K562 (cell line): ENCODE measurements around the gene SPRED2. TPM values are rescaled to one million over a fixed set of nuclear protein-coding genes. Genes with fewer than 3 reads are reported as not detected.

Experiments
- ATAC-seq: fragments of 200-7000 bp; cut with Tn5 transposase; 3 replicates; pipeline ENCODE4 v1.9.1; 2020; ENCODE audit warnings: moderate library complexity
- BruUV-seq: library from RNA; stranded (reverse); fragments of 400-500 nt; replicated peaks from 2 replicates; lab custom pipeline; 2021; lab: Mats Ljungman, UMichigan
- CTCF ChIA-PET: fragments of 300-600 bp; formaldehyde crosslinking; extraction: SDS; loops from one replicate; lab custom pipeline; 2021; ENCODE audit warnings: low intra/inter-chr PET ratio; lab: Yijun Ruan, JAX
- POLR2A ChIA-PET: fragments of 300-600, 350-650 bp; sonication (Branson Sonifier 250); formaldehyde crosslinking; extraction: SDS; loops from one replicate; lab custom pipeline; 2021; ENCODE audit warnings: antibody characterized with exemption, inconsistent platforms; lab: Yijun Ruan, JAX
- DNase-seq, 4 experiments: peaks; one replicate each; pipeline versions ENCODE4 v3.0.0 to v3.0.0-alpha.2; 2011 to 2018; ENCODE audit warnings: low spot score in 3 of 4, mixed read lengths in 3 of 4; ENCODE audit errors: extremely low read depth in 1 of 4
- FAIRE-seq: peaks from 2 replicates; lab custom pipeline; 2011; peaks lifted over from hg19 to GRCh38; lab: Jason Lieb, UNC
- H2AFZ ChIP-seq: 2 replicates; pipeline ENCODE4 v1.6.0; 2011; ENCODE audit warnings: low read depth, low read length, control low read depth, inconsistent platforms
- H3K27ac ChIP-seq: fragments of 200-600 bp; 3 replicates; pipeline ENCODE4 v1.8.0; 2011; ENCODE audit warnings: low read depth, mild to moderate bottlenecking, control low read depth, inconsistent platforms, low read length, moderate library complexity, mixed read lengths; ENCODE audit errors: extremely low read depth
- H3K27me3 ChIP-seq, 2 experiments: fragments of 300-600 bp in 1 of 2; 2 replicates in 1 of 2; 3 replicates in 1 of 2; pipeline versions ENCODE4 v1.6.0 to v1.8.0; 2011; ENCODE audit warnings: inconsistent platforms in 2 of 2, low read length in 2 of 2, mild to moderate bottlenecking in 1 of 2, mixed read lengths in 1 of 2, moderate library complexity in 1 of 2; ENCODE audit not compliant: control insufficient read depth in 2 of 2, insufficient read depth in 2 of 2
- H3K36me3 ChIP-seq: fragments of 300-600 bp; 3 replicates; pipeline ENCODE4 v1.8.0; 2011; ENCODE audit warnings: mild to moderate bottlenecking, low read length, inconsistent platforms; ENCODE audit not compliant: control insufficient read depth, insufficient read depth
- H3K4me1 ChIP-seq, 2 experiments: fragments of 200-600 bp in 1 of 2; replicated peaks in 1 of 2; 2 replicates in 1 of 2; 3 replicates in 1 of 2; pipeline versions ENCODE4 v1.5.1 to v1.8.0; 2011; ENCODE audit warnings: inconsistent platforms in 2 of 2, low read length in 2 of 2, mild to moderate bottlenecking in 1 of 2, mixed read lengths in 1 of 2, moderate library complexity in 1 of 2; ENCODE audit not compliant: control insufficient read depth in 2 of 2, insufficient read depth in 2 of 2
- H3K4me2 ChIP-seq: 2 replicates; pipeline ENCODE4 v1.6.1; 2011; ENCODE audit warnings: low read length, control low read depth, inconsistent platforms, mixed read lengths; ENCODE audit not compliant: insufficient read depth
- H3K4me3 ChIP-seq: fragments of 200-600 bp; sonication (generic), shearing (Covaris generic); 2 replicates; pipeline ENCODE4 v1.5.1; 2016; ENCODE audit warnings: control low read depth, inconsistent platforms
- H3K79me2 ChIP-seq: fragments of 200-600 bp; 3 replicates; pipeline ENCODE4 v1.8.0; 2011; ENCODE audit warnings: low read length, inconsistent platforms; ENCODE audit not compliant: control insufficient read depth, insufficient read depth
- H3K9ac ChIP-seq, 2 experiments: 2 replicates each; pipeline versions ENCODE4 v1.6.0 to v1.6.1; 2011; ENCODE audit warnings: low read depth in 2 of 2, low read length in 2 of 2, control low read depth in 1 of 2, inconsistent platforms in 1 of 2, mild to moderate bottlenecking in 1 of 2, mixed read lengths in 1 of 2; ENCODE audit not compliant: insufficient read depth in 1 of 2
- H3K9me1 ChIP-seq: one replicate; pipeline ENCODE4 v1.6.0; 2011; ENCODE audit warnings: inconsistent platforms, mild to moderate bottlenecking, low read length, moderate library complexity; ENCODE audit not compliant: control insufficient read depth, insufficient read depth
- H3K9me3 ChIP-seq: replicated peaks from 2 replicates; pipeline ENCODE4 v1.5.1; 2011; ENCODE audit warnings: low read depth, low read length, inconsistent platforms; ENCODE audit not compliant: control insufficient read depth, insufficient read depth
- H4K20me1 ChIP-seq: replicated peaks from 2 replicates; pipeline ENCODE4 v1.6.1; 2011; ENCODE audit warnings: low read length, inconsistent platforms, mixed read lengths; ENCODE audit not compliant: control insufficient read depth, insufficient read depth
- AFF1 ChIP-seq, 2 experiments: fragments of 450-650 bp; IDR thresholded peaks; 2 replicates each; pipeline ENCODE4 v1.6.1; 2018; ENCODE audit warnings: mild to moderate bottlenecking in 2 of 2, low read depth in 1 of 2; ENCODE audit not compliant: partially characterized antibody in 2 of 2
- BRD9 ChIP-seq: fragments of 450-650 bp; IDR thresholded peaks from 2 replicates; pipeline ENCODE4 v1.6.1; 2018; ENCODE audit warnings: low read depth; ENCODE audit not compliant: partially characterized antibody
- CCNT2 ChIP-seq: IDR thresholded peaks from 2 replicates; pipeline ENCODE4 v1.6.1; 2011; ENCODE audit warnings: borderline replicate concordance, low read depth, mild to moderate bottlenecking, moderate library complexity, mixed read lengths, low read length; ENCODE audit not compliant: insufficient read length; ENCODE audit errors: extremely low read depth
- DACH1 ChIP-seq: fragments of 450-650 bp; IDR thresholded peaks from 2 replicates; pipeline ENCODE4 v1.6.1; 2018; ENCODE audit not compliant: partially characterized antibody
- HLTF ChIP-seq: fragments of 450-650 bp; IDR thresholded peaks from 2 replicates; pipeline ENCODE4 v1.6.1; 2016
- HNRNPK ChIP-seq: fragments of 200-400 bp; formaldehyde crosslinking; IDR thresholded peaks from one replicate; pipeline ENCODE4 v1.6.1; 2018; ENCODE audit warnings: mild to moderate bottlenecking, low read depth, low read length; ENCODE audit not compliant: poor library complexity, severe bottlenecking
- JUND ChIP-seq, 2 experiments: IDR thresholded peaks; 2 replicates in 1 of 2; 3 replicates in 1 of 2; pipeline ENCODE4 v1.6.1; 2011; ENCODE audit warnings: borderline replicate concordance in 2 of 2, low read depth in 2 of 2, low read length in 2 of 2, improper control_type of control experiment in 1 of 2, missing biosample characterization in 1 of 2, missing genetic modification characterization in 1 of 2, missing genetic modification reagents in 1 of 2
- NFE2L1 ChIP-seq: fragments of 450-650 bp; IDR thresholded peaks from 2 replicates; pipeline ENCODE4 v1.6.1; 2016; ENCODE audit warnings: missing genetic modification characterization, low read depth, mild to moderate bottlenecking, missing compliant biosample characterization, moderate library complexity, borderline replicate concordance
- NR2C1 ChIP-seq, 2 experiments: fragments of 450-650 bp; IDR thresholded peaks; 2 replicates each; pipeline ENCODE4 v1.6.1; 2017; ENCODE audit warnings: mild to moderate bottlenecking in 2 of 2, antibody characterized with exemption in 1 of 2, inconsistent platforms in 1 of 2, missing compliant biosample characterization in 1 of 2, missing genetic modification characterization in 1 of 2
- NRF1 ChIP-seq, 2 experiments: fragments of 450-650 bp; IDR thresholded peaks in 1 of 2; conservative IDR thresholded peaks in 1 of 2; 2 replicates each; pipeline ENCODE4 v1.6.1; 2014; ENCODE audit warnings: mild to moderate bottlenecking in 2 of 2
- POU5F1 ChIP-seq: fragments of 150-350 bp; IDR thresholded peaks from 2 replicates; pipeline ENCODE4 v1.6.1; 2014; ENCODE audit warnings: borderline replicate concordance, low read length, low read depth, mild to moderate bottlenecking; ENCODE audit not compliant: partially characterized antibody
- SIN3B ChIP-seq: fragments of 450-650 bp; IDR thresholded peaks from 2 replicates; pipeline ENCODE4 v1.6.1; 2017; ENCODE audit warnings: low read depth, mild to moderate bottlenecking, moderate library complexity
- YY1 ChIP-seq, 3 experiments: IDR thresholded peaks; 2 replicates each; pipeline ENCODE4 v1.6.1; 2011; ENCODE audit warnings: low read length in 2 of 3, mild to moderate bottlenecking in 2 of 3, moderate library complexity in 2 of 3, borderline replicate concordance in 1 of 3, control low read depth in 1 of 3, low read depth in 1 of 3; ENCODE audit not compliant: insufficient read depth in 3 of 3, insufficient replicate concordance in 2 of 3, control insufficient read depth in 1 of 3, insufficient read length in 1 of 3; ENCODE audit errors: extremely low read depth in 1 of 3
- ZNF3 ChIP-seq: fragments of 250-450 bp; sonication (Bioruptor Pico); IDR thresholded peaks from 2 replicates; pipeline ENCODE4 v1.5.0; 2021; ENCODE audit warnings: mild to moderate bottlenecking, moderate library complexity
- ZNF436 ChIP-seq: fragments of 250-450, 450-650 bp; sonication (Bioruptor Pico); formaldehyde crosslinking; IDR thresholded peaks from 2 replicates; pipeline ENCODE4 v1.7.0; 2020; ENCODE audit warnings: mild to moderate bottlenecking
- WGBS: fragments of 100-300 bp; shearing (Covaris generic); methylation state at CpG from one replicate; pipeline ENCODE4 v1.1.6; 2016; ENCODE audit warnings: low coverage, mixed read lengths; ENCODE audit not compliant: insufficient coverage; ENCODE audit errors: missing lambda C conversion rate; 5-methylcytosine and 5-hydroxymethylcytosine counted together
- in situ Hi-C: fragments of 300-500 bp; cut with MboI; formaldehyde crosslinking; loops from 4 replicates; pipeline ENCODE4 v1.15.0; 2018; ENCODE audit warnings: inconsistent platforms, mixed read lengths
- intact Hi-C: fragments of 100-400 bp; cut with micrococcal nuclease; formaldehyde crosslinking; loops from 2 replicates; pipeline ENCODE4 v1.14.2; 2022
- polyA plus RNA-seq, 8 experiments: library from polyadenylated mRNA; depleted of rRNA in 4 of 8; stranded (reverse) in 5 of 8; unstranded in 3 of 8; fragments of >200 nt; fragmentation: Nextera tagmentation in 2 of 8; fragmentation: Illumina TruSeq in 1 of 8; extraction: Ambion mirVana in 2 of 8; extraction: Trizol in 1 of 8; gene quantifications; 2 replicates each; pipeline versions ENCODE4 v1.2.1 to v1.2.3, GENCODE V29; 2011 to 2014; ENCODE audit warnings: inconsistent platforms in 1 of 8, missing spikeins in 1 of 8
- total RNA-seq, 7 experiments: library from RNA; depleted of rRNA in 6 of 7; stranded (reverse); fragments of >200 nt in 6 of 7; fragmentation: Illumina TruSeq in 2 of 7; extraction: Trizol in 2 of 7; gene quantifications; 2 replicates each; pipeline versions ENCODE4 v1.2.1 to v1.2.3, GENCODE V29; 2011 to 2021; ENCODE audit warnings: low replicate concordance in 1 of 7

Gene SPRED2
- total and polyA plus RNA-seq, 9 of the 15 experiments (the other 6 are each of a cell fraction or from before 2014, with no cell fraction given), result 4.6 to 50.8 (median 14.1) TPM

DNA sequence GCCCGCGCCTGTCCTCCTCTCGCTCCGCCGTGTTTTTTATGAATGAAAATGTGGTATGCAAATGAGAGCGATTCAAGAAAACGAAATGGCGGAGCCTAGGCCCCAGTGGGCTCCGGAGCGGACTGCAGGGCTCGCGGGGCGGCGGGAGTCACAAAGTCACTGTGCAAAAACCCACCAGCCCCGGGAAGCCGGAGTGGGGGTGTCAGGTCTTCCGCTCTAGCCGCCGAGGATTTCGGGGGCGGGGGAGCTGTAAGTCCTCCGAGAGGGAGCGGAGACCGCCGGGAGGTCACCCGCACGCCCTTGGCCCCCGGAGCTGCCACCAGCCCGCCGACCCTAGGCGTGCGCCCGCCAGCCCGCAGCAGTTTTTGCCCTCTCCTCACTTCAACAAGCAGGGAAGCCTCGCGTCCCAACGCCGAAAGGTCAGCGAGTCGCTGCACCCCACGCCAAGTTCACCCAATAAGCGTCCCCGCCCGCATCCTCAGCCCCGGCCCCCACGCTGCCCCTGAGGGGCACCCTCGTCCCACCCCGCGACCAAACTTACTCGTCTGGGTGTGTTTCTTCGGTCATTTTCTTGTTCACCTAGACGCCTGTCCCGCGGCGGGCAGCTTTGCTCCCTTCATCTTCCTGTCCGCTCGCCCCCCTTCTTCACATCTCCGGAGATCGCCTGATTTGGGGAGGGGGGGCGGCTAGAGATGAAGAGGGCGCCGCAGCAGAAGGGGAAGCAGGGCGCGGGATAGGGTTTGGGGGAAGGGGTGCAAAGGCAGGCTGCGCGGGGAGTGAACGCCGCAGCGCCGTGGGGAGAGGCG, 775 bp downstream of the SPRED2 start:
- CTCF ChIA-PET, result interaction anchor here (0.6 kb wide), 1 partner anchor 122 kb away, joined by 3 read pairs; no protein-coding TSS in a partner anchor
- in situ Hi-C loops, result no loop called here
- TF ChIP-seq SIN3B (no peak), DACH1 (no peak), NRF1 (conservative IDR thresholded peaks at IDR 0.05 in 1 of 2, IDR thresholded peaks at IDR 0.05 in 1 of 2) (no peak), NFE2L1 (tag) (no peak), AFF1 (IDR thresholded peaks at IDR 0.05; ENCODE audit: low read depth in 1 of 2, partially characterized antibody in 2 of 2) (no peak), CCNT2 (peak; percentile 42), JUND (IDR thresholded peaks at IDR 0.05; ENCODE audit: borderline replicate concordance, low read depth, low read length) (no peak), JUND (tag; IDR thresholded peaks at IDR 0.05; ENCODE audit: borderline replicate concordance, low read depth, low read length) (no peak), YY1 (IDR thresholded peaks at IDR 0.05; ENCODE audit: borderline replicate concordance in 1 of 3, control insufficient read depth in 1 of 3, extremely low read depth in 1 of 3, insufficient read depth in 3 of 3, insufficient read length in 1 of 3, insufficient replicate concordance in 2 of 3, low read depth in 1 of 3, low read length in 2 of 3) (peak in 2 of 3 experiments; percentile 56 to 61), HNRNPK (no peak), BRD9 (no peak), POU5F1 (no peak), NR2C1 (IDR thresholded peaks at IDR 0.05) (no peak), NR2C1 (tag; IDR thresholded peaks at IDR 0.05) (no peak), ZNF436 (CRISPR knock-in tag) (no peak), ZNF3 (CRISPR knock-in tag) (no peak), HLTF (no peak)

More for the DNA sequence above, 775 bp downstream of the SPRED2 start:
- Histone ChIP-seq H3K9me3 (no peaks in the 10 kb centered on the region), H3K79me2 (peaks cover 61% of the 10 kb centered on the region), H3K27me3 (no peaks in the 10 kb centered on the region), H2AFZ (peak overlapping the region; percentile 34), H3K27ac (peak overlapping the region; percentile 92), H3K4me2 (peak overlapping the region; percentile 82), H3K9ac (peak overlapping the region; percentile 86 to 98), H3K4me3 (peak overlapping the region; percentile 85), H3K36me3 (peaks cover 26% of the 10 kb centered on the region), H4K20me1 (peaks cover 34% of the 10 kb centered on the region), H3K4me1 (peaks cover 28 to 48% of the 10 kb centered on the region in 2 experiments), H3K9me1 (peaks cover 5% of the 10 kb centered on the region)
- DNase-seq (peak in 3 of 4 experiments; percentile 41 to 63 (median 41)), ATAC-seq (peak; percentile 5), FAIRE-seq (no peak)
- BruUV-seq, result TSS peak; percentile 32
- intact Hi-C loops, result loop anchor here (2.0 to 10.0 kb wide), 3 partner anchors 49 to 367 kb away; no protein-coding TSS in a partner anchor
- POLR2A ChIA-PET, result interaction anchor here (0.6 to 8.6 kb wide), 8 partner anchors 15 to 262 kb away, joined by 3 to 63 read pairs (median 3); no protein-coding TSS in a partner anchor
- WGBS, result under 1% methylated on average over 65 of the region's 71 CpGs
